Activated T-helper 1 cell treated with anti-CD3 and anti-CD28 coated beads, Interleukin-12 subunit alpha, Interleukin-12 subunit beta, Interleukin-2, Interleukin-4 antibody, amounts not matched to agents 30 ng/mL and 10 ng/mL and 1 ng/mL, durations not matched to agents 14 hours and 24 hours and 36 hours (primary cell): ENCODE data around the gene ZBTB32. TPM values are rescaled to one million over a fixed set of nuclear protein-coding genes. Genes with fewer than 3 reads are reported as not detected.

Experiments
- DNase-seq: peaks from one replicate; pipeline ENCODE4 v3.0.0; 2021; ENCODE audit warnings: low spot score
- H3K27ac Mint-ChIP-seq: one replicate; pipeline ENCODE4 v1.8.0; 2021; ENCODE audit warnings: mild to moderate bottlenecking, mixed read lengths
- H3K27me3 Mint-ChIP-seq: one replicate; pipeline ENCODE4 v1.8.0; 2022; ENCODE audit warnings: mild to moderate bottlenecking, moderate library complexity, mixed read lengths; ENCODE audit not compliant: insufficient read depth
- H3K36me3 Mint-ChIP-seq: one replicate; pipeline ENCODE4 v1.8.0; 2021; ENCODE audit warnings: low read depth, mixed read lengths
- H3K4me1 Mint-ChIP-seq: one replicate; pipeline ENCODE4 v1.8.0; 2021; ENCODE audit warnings: low read depth, mixed read lengths
- H3K4me3 Mint-ChIP-seq: one replicate; pipeline ENCODE4 v1.8.0; 2021; ENCODE audit warnings: mild to moderate bottlenecking, moderate library complexity, mixed read lengths
- H3K9me3 Mint-ChIP-seq: one replicate; pipeline ENCODE4 v1.8.0; 2021; ENCODE audit warnings: mixed read lengths
- intact Hi-C: fragments of 100-400 bp; cut with micrococcal nuclease; formaldehyde crosslinking; loops from one replicate; pipeline ENCODE4 v1.15.1; 2024
- total RNA-seq: library from RNA; stranded (reverse); gene quantifications from 2 replicates; pipeline ENCODE4 v1.2.3, GENCODE V29; 2022

ZBTB32 gene
- total RNA-seq, 1 donor from 2014 or later = 126 TPM

- no peak for DNase-seq
- H3K4me3 Mint-ChIP-seq = peak overlapping the region; percentile 19
- H3K9me3 Mint-ChIP-seq = no peaks in the 10 kb centered on the region
- no peak overlapping the region for H3K27ac Mint-ChIP-seq
- H3K36me3 Mint-ChIP-seq = peaks cover 49% of the 10 kb centered on the region
- intact Hi-C loops = no loop called here
- H3K27me3 Mint-ChIP-seq = no peaks in the 10 kb centered on the region
- H3K4me1 Mint-ChIP-seq = peaks cover 10% of the 10 kb centered on the region
These were observed 33.9 kb downstream of the ZBTB32 start for GRCh38 chr19:35738021-35738886.

GRCh38 chr19:35738887-35739229 lies 34.5 kb downstream of the ZBTB32 start:
- no peak overlapping the region for H3K27ac Mint-ChIP-seq
- peaks cover 15% of the 10 kb centered on the region for H3K4me1 Mint-ChIP-seq
- DNase-seq = no peak
- H3K4me3 Mint-ChIP-seq = peak overlapping the region; percentile 72
- intact Hi-C loops = no loop called here
- no peaks in the 10 kb centered on the region for H3K9me3 Mint-ChIP-seq
- H3K27me3 Mint-ChIP-seq = no peaks in the 10 kb centered on the region
- H3K36me3 Mint-ChIP-seq = peaks cover 49% of the 10 kb centered on the region

DNA sequence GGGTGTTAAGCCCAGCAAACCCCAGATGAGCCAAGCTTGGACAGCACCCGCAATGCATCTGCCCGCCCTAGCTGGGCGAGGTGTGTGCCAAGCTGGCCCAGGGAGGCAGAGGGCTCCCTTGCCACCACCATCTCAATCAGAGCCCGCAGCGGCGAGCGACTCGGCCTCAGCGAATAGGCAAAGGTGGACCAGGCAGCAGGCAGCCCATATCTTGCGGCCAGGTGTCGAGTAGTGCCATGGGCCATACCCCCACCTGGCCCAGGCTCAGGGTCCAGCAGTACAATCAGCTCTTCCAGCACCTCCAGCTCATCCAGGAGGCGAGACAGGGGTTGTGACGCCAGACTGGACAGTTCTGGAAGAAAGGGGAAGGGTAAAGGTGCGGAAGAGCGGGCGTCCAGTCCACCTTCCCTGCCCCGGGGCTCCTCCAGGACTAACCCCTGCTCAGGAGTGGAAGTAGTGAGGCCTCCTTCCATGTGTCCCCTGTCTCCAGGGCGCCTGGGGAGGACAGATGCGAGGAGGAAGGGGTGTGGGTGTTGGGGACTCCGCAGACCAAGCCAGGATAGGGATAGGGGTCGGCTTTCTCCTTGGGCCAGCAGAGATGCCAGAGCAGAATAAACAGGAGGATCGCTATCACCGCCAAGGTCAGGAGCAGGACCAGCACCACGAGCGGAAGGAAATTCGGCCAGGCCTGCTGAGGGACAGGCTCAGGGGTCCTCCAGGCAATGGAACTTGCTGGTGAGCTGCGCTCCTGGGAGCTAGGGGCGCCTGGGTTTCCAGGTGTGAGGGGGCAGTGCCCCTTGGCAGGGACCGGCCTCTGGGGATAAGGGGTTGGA lies 35.1 kb downstream of the ZBTB32 start:
- Mint-ChIP-seq H3K27me3 (no peaks in the 10 kb centered on the region), H3K4me3 (peak overlapping the region; percentile 72), H3K36me3 (peaks cover 42% of the 10 kb centered on the region), H3K4me1 (peaks cover 21% of the 10 kb centered on the region), H3K9me3 (no peaks in the 10 kb centered on the region), H3K27ac (no peak overlapping the region)
- intact Hi-C loops = loop anchor here (1.0 to 10.0 kb wide), 13 partner anchors 9 to 585 kb away; partner anchors contain the start of genes APLP1, ARHGAP33, COX6B1 and FXYD5
- no peak for DNase-seq

DNA sequence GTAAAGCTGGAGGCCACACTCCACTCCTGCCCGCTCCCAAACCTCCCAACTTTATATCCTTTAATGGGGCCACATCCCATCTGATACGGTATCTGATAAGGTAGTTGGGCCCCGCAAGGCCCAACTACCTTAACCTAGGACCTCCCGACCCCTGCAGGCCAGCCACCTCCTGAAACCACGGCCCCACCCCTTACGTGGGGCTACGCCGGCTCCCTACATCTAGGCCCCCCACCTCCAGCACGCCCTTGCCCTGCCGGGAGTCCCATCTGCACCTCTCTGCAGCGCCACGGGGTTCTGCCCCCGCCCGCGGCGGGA lies 35.7 kb downstream of the ZBTB32 start:
- no peak for DNase-seq
- Mint-ChIP-seq H3K36me3 (peaks cover 37% of the 10 kb centered on the region), H3K9me3 (no peaks in the 10 kb centered on the region), H3K27me3 (no peaks in the 10 kb centered on the region), H3K27ac (no peak overlapping the region), H3K4me3 (peak overlapping the region; percentile 93), H3K4me1 (peaks cover 21% of the 10 kb centered on the region)
- intact Hi-C loops = loop anchor here (1.0 to 10.0 kb wide), 13 partner anchors 8 to 585 kb away; partner anchors contain the start of genes APLP1, ARHGAP33, COX6B1 and FXYD5

DNA sequence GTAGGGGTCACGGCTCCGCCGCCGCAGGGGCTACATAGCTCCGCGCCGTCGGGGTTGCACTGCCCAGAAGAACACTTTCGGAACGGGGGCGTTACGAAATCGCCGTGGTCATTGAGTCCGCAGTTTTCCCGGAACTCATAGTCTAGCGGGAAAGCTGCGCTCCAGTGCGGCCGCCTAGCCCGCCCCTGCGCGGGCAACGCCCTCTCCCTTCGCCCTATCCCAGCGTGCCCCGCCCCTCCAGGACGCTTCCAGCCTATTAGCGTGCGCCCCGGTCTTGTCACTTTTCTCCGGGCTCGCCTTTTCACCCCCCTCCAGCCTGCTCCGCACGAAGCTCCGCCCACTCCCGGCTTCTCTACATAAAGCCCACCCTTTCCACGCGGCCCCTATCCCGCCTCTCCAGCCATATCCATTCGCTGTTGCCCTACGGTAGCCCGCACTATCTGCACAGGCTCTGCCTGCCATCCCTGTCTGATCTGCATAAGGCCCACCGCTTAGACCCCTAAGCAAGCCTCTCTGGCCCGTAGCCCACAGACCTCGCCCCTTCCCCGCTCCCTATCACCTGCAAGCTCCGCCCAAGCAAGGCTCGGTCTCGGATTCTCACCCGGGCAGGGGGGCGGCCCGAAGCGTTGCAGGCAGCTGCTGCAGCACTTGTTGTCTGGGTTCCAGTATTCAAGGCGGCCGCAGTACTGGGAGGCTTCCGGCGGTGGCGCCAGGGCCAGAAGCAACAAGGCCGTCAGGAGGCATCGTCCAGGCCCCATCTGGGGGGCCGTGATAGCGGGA lies 36.3 kb downstream of the ZBTB32 start:
- Mint-ChIP-seq H3K9me3 (no peaks in the 10 kb centered on the region), H3K4me1 (peaks cover 23% of the 10 kb centered on the region), H3K27ac (peak overlapping the region; percentile 93), H3K27me3 (peaks cover 2% of the 10 kb centered on the region), H3K4me3 (peak overlapping the region; percentile 93), H3K36me3 (peaks cover 34% of the 10 kb centered on the region)
- DNase-seq = peak; percentile 95
- intact Hi-C loops = loop anchor here (1.0 to 10.0 kb wide), 13 partner anchors 8 to 586 kb away; partner anchors contain the start of genes APLP1, ARHGAP33, COX6B1 and FXYD5

- peak overlapping the region; percentile 97 for H3K27ac Mint-ChIP-seq
- no peak for DNase-seq
- H3K4me3 Mint-ChIP-seq = peak overlapping the region; percentile 93
- no peaks in the 10 kb centered on the region for H3K9me3 Mint-ChIP-seq
- peaks cover 28% of the 10 kb centered on the region for H3K4me1 Mint-ChIP-seq
- intact Hi-C loops = loop anchor here (2.0 to 10.0 kb wide), 4 partner anchors 128 to 586 kb away; partner anchors contain the start of genes APLP1, FXYD5, TMEM147 and ZNF565
- H3K27me3 Mint-ChIP-seq = peaks cover 2% of the 10 kb centered on the region
- H3K36me3 Mint-ChIP-seq = peaks cover 31% of the 10 kb centered on the region
These were observed 36.8 kb downstream of the ZBTB32 start for GRCh38 chr19:35741203-35741515.

GRCh38 chr19:35742121-35742724 lies 37.9 kb downstream of the ZBTB32 start, which contains the start of gene IGFLR1:
Gene IGFLR1 (minus strand): TSS chr19:35742452. CDS start chr19:35741180, 1,272 bp downstream.
- peaks cover 2% of the 10 kb centered on the region for H3K27me3 Mint-ChIP-seq
- H3K4me3 Mint-ChIP-seq = peak within 1 kb of the TSS; percentile 98
- peak; percentile 72 for DNase-seq
- H3K27ac Mint-ChIP-seq = peak within 1 kb of the TSS; percentile 97
- H3K4me1 Mint-ChIP-seq = peaks cover 32% of the 10 kb centered on the region
- intact Hi-C loops = loop anchor here (5.0 to 10.0 kb wide), 3 partner anchors 195 to 587 kb away; partner anchors contain the start of genes FXYD5, TMEM147 and ZNF565
- H3K36me3 Mint-ChIP-seq = peaks cover 23% of the 10 kb centered on the region
- H3K9me3 Mint-ChIP-seq = no peaks in the 10 kb centered on the region

DNA sequence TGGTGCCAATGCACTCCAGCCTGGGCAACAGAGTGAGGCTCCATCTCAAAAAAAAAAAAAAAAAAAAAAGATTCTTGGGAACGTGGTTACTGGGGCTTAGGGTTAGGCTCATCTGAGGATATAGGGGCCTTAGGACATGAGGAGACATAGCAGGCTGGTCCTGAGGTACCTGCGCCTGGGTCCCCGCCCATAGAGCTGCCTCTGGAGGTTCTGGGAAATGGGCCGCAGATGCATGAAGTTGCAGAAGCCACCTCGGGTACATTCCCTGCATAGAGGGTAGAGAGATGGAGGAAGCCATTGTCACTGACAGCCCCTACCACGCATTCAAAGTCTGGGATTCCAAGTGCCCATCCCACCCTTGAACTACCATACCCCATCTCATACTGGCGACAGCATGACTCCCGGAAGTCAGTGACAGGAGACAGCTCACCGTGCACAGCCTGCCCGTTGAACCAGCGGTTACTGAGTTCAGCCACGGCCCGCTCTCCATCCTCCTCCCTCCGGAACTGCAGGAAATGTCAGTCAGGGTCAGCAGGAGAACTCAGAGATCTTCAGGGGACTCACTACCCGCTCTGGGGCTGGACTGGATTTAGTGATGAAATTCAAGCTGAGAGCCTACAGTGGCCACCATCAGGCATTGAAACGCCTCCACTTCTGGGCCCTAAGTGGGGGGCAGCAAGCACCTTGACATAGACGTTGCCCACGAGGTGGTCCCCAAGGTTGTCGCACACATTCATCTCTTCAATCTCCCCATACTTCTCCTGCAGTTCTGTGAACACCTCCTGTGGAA lies 39.5 kb downstream of the ZBTB32 start:
- peak overlapping the region; percentile 98 for H3K4me3 Mint-ChIP-seq
- intact Hi-C loops = loop anchor here (1.0 to 10.0 kb wide), 8 partner anchors 31 to 589 kb away; partner anchors contain the start of genes ALKBH6, ARHGAP33, COX6B1 and FXYD5
- peak overlapping the region; percentile 96 for H3K27ac Mint-ChIP-seq
- peaks cover 2% of the 10 kb centered on the region for H3K27me3 Mint-ChIP-seq
- no peaks in the 10 kb centered on the region for H3K9me3 Mint-ChIP-seq
- H3K4me1 Mint-ChIP-seq = peaks cover 39% of the 10 kb centered on the region
- H3K36me3 Mint-ChIP-seq = peaks cover 14% of the 10 kb centered on the region
- DNase-seq = no peak

DNA sequence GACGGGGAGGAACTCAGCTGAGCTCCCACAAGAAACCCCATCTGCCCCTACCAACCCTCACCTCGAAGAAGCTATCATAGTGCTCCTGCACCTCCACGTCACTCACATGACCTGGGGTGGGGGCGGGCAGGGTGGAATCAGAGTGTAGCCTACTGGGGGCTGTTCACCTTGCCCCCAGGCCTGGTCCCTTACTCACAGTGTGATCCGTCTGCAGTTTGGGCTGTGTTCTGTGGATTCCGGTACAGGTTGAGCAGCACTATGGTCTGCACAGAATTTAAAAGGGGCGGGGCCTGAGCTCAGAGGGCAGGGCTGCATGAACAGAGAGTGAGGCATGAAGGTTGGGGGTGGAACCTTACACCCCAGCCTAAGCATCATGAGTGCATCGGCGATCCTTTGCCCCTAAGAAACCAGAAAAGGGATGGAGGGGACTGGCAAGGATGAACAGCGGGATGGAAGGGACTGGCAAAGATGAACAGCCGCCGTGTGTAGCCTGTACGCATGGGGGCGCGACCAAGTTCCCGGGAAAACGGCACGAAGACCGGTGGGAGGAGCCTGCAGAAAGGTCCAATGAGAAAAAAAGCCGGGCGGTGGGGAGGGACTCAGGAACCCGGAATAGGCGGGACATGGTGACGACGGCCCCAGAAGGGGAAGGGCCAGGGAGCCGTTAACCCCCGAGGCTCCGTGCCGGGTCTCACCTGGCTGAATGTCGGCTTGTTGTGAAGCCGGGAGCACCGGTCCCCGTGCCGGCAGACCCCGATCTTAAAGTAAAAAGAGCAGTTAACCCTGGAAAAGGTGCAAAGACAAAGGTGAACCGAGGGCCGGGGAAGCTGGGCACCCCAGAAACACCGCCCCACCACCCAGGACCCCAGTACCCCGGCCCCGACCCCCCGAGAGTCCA lies 40.3 kb downstream of the ZBTB32 start:
- Mint-ChIP-seq H3K36me3 (peaks cover 12% of the 10 kb centered on the region), H3K27ac (peak overlapping the region; percentile 96), H3K4me3 (peak overlapping the region; percentile 98), H3K27me3 (peaks cover 2% of the 10 kb centered on the region), H3K4me1 (peaks cover 45% of the 10 kb centered on the region), H3K9me3 (no peaks in the 10 kb centered on the region)
- DNase-seq = peak; percentile 93
- intact Hi-C loops = loop anchor here (1.0 to 10.0 kb wide), 12 partner anchors 27 to 590 kb away; partner anchors contain the start of genes ALKBH6, ARHGAP33, COX6B1 and FXYD5

DNA sequence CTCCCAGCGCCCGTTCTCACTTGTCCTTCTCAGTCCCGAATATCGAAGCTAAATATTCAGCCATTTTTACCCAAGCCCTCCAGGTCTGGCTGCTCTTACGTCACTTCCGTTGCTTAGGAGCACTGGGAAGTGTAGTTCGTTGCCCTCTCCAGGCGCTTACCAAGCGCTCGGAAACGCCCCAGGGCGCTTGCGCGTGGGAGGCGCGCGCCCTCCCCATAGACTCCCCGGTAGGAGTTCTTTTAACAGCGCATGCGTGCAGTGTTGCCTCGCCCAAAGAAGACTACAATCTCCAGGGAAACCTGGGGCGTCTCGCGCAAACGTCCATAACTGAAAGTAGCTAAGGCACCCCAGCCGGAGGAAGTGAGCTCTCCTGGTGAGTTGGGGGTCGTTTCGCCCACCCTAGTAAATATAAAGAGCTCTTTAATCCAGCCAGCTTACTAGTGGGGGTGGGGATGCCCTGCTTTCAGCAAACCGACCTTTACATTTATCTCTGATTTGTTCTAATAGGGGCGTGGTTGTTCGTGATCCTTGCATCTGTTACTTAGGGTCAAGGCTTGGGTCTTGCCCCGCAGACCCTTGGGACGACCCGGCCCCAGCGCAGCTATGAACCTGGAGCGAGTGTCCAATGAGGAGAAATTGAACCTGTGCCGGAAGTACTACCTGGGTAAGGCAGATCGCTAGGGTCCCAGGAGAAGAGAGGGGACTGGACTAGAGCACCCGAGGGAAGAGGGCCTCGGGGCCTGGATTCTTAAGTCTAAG lies 41.1 kb downstream of the ZBTB32 start, which contains the start of the genes PSENEN and U2AF1L4:
TSS of gene PSENEN (plus strand) at position 324 of the 759 bp plus-strand sequence. CDS start at position 604, 280 bp downstream.
TSS of gene U2AF1L4 (minus strand) at position 91 of the 759 bp plus-strand sequence. CDS start at position 64, 27 bp downstream.
- intact Hi-C loops = loop anchor here (1.0 to 10.0 kb wide), 8 partner anchors 28 to 591 kb away; partner anchors contain the start of genes ALKBH6, ARHGAP33, FXYD5 and THAP8
- H3K27me3 Mint-ChIP-seq = peaks cover 2% of the 10 kb centered on the region

More for the DNA sequence above, 41.1 kb downstream of the ZBTB32 start, which contains the start of the genes PSENEN and U2AF1L4:
- H3K4me1 Mint-ChIP-seq = peaks cover 53% of the 10 kb centered on the region
- peak; percentile 98 for DNase-seq
- H3K36me3 Mint-ChIP-seq = peaks cover 12% of the 10 kb centered on the region
- peak within 1 kb of the TSS; percentile 96 for H3K27ac Mint-ChIP-seq
- peak within 1 kb of the TSS; percentile 98 for H3K4me3 Mint-ChIP-seq
- H3K9me3 Mint-ChIP-seq = no peaks in the 10 kb centered on the region
